Neural progenitor cell (in vitro differentiated cells): ENCODE data around the gene KLHL29.

ENCODE experiments used
- EZH2 ChIP-seq: fragments of 200-600 bp; sonication (generic); IDR thresholded peaks from 2 replicates; pipeline ENCODE4 v1.6.1; 2017; ENCODE audit warnings: antibody characterized with exemption, mild to moderate bottlenecking, moderate library complexity
- TF ChIP-seq, protein P1 (sequence below): fragments of 200-600 bp; sonication (generic); IDR thresholded peaks from 2 replicates; pipeline ENCODE4 v1.5.1; 2017; ENCODE audit warnings: antibody characterized with exemption, mild to moderate bottlenecking

DNA sequence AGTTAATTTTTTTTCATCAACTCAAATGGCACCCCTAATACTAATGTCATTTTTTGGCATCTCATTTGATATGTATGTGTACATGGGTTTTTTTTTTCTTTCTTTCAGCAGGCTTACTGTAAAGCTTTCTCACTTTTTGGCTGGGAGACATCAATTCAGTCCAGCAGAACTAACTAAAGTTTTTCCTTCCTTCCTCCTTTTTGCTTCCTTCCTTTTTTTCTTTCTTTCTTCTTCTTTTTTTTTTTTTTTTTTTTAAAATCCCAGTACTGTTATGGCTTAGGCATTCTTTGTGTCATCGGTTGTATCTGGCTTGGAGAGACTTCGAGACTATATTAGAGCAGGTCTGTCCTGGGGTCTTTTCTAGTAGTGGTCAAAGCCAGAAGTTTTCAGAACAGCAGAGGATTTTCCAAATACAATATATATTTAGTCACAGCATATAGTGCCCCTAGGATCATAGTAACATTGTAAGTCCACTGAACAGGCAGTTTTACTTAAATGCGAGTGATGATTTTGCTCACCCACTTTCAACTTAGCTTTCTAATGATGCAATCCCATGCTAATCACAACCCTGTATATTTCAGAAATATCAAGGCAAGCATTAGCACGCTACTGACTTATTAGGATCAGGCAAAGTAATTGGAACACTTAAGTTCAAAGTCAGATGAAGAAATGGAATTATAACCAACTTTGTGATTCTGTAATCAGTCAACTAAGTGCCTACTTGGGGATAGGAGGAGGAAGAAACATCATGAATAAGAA lies 4.0 kb downstream of the KLHL29 start:
- TF ChIP-seq, protein P1, sequence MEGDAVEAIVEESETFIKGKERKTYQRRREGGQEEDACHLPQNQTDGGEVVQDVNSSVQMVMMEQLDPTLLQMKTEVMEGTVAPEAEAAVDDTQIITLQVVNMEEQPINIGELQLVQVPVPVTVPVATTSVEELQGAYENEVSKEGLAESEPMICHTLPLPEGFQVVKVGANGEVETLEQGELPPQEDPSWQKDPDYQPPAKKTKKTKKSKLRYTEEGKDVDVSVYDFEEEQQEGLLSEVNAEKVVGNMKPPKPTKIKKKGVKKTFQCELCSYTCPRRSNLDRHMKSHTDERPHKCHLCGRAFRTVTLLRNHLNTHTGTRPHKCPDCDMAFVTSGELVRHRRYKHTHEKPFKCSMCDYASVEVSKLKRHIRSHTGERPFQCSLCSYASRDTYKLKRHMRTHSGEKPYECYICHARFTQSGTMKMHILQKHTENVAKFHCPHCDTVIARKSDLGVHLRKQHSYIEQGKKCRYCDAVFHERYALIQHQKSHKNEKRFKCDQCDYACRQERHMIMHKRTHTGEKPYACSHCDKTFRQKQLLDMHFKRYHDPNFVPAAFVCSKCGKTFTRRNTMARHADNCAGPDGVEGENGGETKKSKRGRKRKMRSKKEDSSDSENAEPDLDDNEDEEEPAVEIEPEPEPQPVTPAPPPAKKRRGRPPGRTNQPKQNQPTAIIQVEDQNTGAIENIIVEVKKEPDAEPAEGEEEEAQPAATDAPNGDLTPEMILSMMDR, result no peak
- no peak for TF ChIP-seq EZH2
